HepG2 (cell line): ENCODE data around the gene CEBPB. TPM values are rescaled to one million over a fixed set of nuclear protein-coding genes. Genes with fewer than 3 reads are reported as not detected.

Source experiments
- ATAC-seq: fragments of 200-7000 bp; cut with Tn5 transposase; 3 replicates; pipeline ENCODE4 v1.9.1; 2020; ENCODE audit warnings: mild to moderate bottlenecking, moderate library complexity
- BruUV-seq: library from RNA; stranded (reverse); fragments of 400-500 nt; replicated peaks from 2 replicates; lab custom pipeline; 2021; lab: Mats Ljungman, UMichigan
- CTCF ChIA-PET: fragments of 300-600 bp; formaldehyde crosslinking; extraction: SDS; loops from one replicate; lab custom pipeline; 2021; ENCODE audit warnings: low total read pairs, inconsistent platforms, low intra/inter-chr PET ratio; lab: Yijun Ruan, JAX
- POLR2A ChIA-PET: fragments of 350-600 bp; sonication (Branson Sonifier 250); formaldehyde crosslinking; loops from one replicate; lab custom pipeline; 2020; ENCODE audit warnings: antibody characterized with exemption, inconsistent platforms; lab: Yijun Ruan, JAX
- DNase-seq: peaks from one replicate; pipeline ENCODE4 v3.0.0-alpha.2; 2015; ENCODE audit warnings: low spot score
- FAIRE-seq: peaks from 3 replicates; lab custom pipeline; 2011; peaks lifted over from hg19 to GRCh38; lab: Jason Lieb, UNC
- H2AFZ ChIP-seq: one replicate; pipeline ENCODE4 v1.6.1; 2011; ENCODE audit warnings: low read length, inconsistent platforms
- H3K27ac ChIP-seq: fragments of 300-600 bp; 3 replicates; pipeline ENCODE4 v1.8.0; 2011; ENCODE audit warnings: mixed run types, mild to moderate bottlenecking, mixed read lengths, low read length, inconsistent platforms; ENCODE audit not compliant: insufficient read depth; ENCODE audit errors: extremely low read length
- H3K27me3 ChIP-seq, 2 experiments: fragments of 200-600 bp in 1 of 2; 2 replicates in 1 of 2; 3 replicates in 1 of 2; pipeline versions ENCODE4 v1.6.0 to v1.8.0; 2011; ENCODE audit warnings: low read length in 2 of 2, mild to moderate bottlenecking in 2 of 2, moderate library complexity in 2 of 2, inconsistent platforms in 1 of 2; ENCODE audit not compliant: insufficient read depth in 2 of 2, control insufficient read depth in 1 of 2
- H3K36me3 ChIP-seq, 2 experiments: fragments of 200-600 bp in 1 of 2; replicated peaks in 1 of 2; 2 replicates in 1 of 2; 3 replicates in 1 of 2; pipeline versions ENCODE4 v1.5.1 to v1.8.0; 2011; ENCODE audit warnings: low read length in 2 of 2, inconsistent platforms in 1 of 2; ENCODE audit not compliant: insufficient read depth in 2 of 2, control insufficient read depth in 1 of 2
- H3K4me1 ChIP-seq: 2 replicates; pipeline ENCODE4 v1.5.1; 2012; ENCODE audit warnings: low read length, inconsistent platforms; ENCODE audit not compliant: insufficient read depth
- H3K4me2 ChIP-seq: 2 replicates; pipeline ENCODE4 v1.6.0; 2011; ENCODE audit warnings: low read depth, low read length, inconsistent platforms
- H3K4me3 ChIP-seq, 3 experiments: fragments of 200-600 bp in 1 of 3; sonication (generic), shearing (Covaris generic) in 1 of 3; replicated peaks in 1 of 3; 2 replicates each; pipeline ENCODE4 v1.5.1; 2011 to 2016; ENCODE audit warnings: low read length in 3 of 3, inconsistent platforms in 2 of 3, low read depth in 2 of 3, mild to moderate bottlenecking in 2 of 3, control low read depth in 1 of 3, mixed read lengths in 1 of 3; ENCODE audit not compliant: insufficient read depth in 1 of 3
- H3K79me2 ChIP-seq: one replicate; pipeline ENCODE4 v1.6.1; 2011; ENCODE audit warnings: low read length, inconsistent platforms; ENCODE audit not compliant: insufficient read depth
- H3K9ac ChIP-seq: 2 replicates; pipeline ENCODE4 v1.6.0; 2011; ENCODE audit warnings: mild to moderate bottlenecking, low read depth, low read length, inconsistent platforms; ENCODE audit not compliant: insufficient read depth
- H3K9me3 ChIP-seq: 2 replicates; pipeline ENCODE4 v1.5.1; 2012; ENCODE audit warnings: mild to moderate bottlenecking, low read length
- H4K20me1 ChIP-seq: 2 replicates; pipeline ENCODE4 v1.6.0; 2011; ENCODE audit warnings: inconsistent platforms, mild to moderate bottlenecking, low read length, moderate library complexity; ENCODE audit not compliant: insufficient read depth
- CEBPB ChIP-seq: IDR thresholded peaks from 2 replicates; pipeline ENCODE4 v1.6.1; 2011; ENCODE audit warnings: low read depth, low read length, improper control_type of control experiment, borderline replicate concordance
- ELF3 ChIP-seq: IDR thresholded peaks from 2 replicates; pipeline ENCODE4 v1.6.1; 2016; ENCODE audit warnings: missing genetic modification reagents, missing compliant biosample characterization
- FOSL1 ChIP-seq: sonication (generic); formaldehyde crosslinking; IDR thresholded peaks from 2 replicates; pipeline ENCODE4 v1.9.0; 2021; ENCODE audit warnings: missing genetic modification reagents, borderline replicate concordance
- FOXJ3 ChIP-seq: sonication (generic); formaldehyde crosslinking; IDR thresholded peaks from 2 replicates; pipeline ENCODE4 v1.4.0; 2020; ENCODE audit warnings: missing genetic modification reagents, mild to moderate bottlenecking, borderline replicate concordance
- MAFG ChIP-seq: sonication (generic); formaldehyde crosslinking; IDR thresholded peaks from 2 replicates; pipeline ENCODE4 v1.5.1; 2020; ENCODE audit warnings: mild to moderate bottlenecking, missing genetic modification reagents
- MEF2D ChIP-seq: sonication (generic); formaldehyde crosslinking; IDR thresholded peaks from 2 replicates; pipeline ENCODE4 v1.5.1; 2020; ENCODE audit warnings: mild to moderate bottlenecking, missing genetic modification reagents
- PHF5A ChIP-seq: IDR thresholded peaks from one replicate; pipeline ENCODE4 v1.6.1; 2018; ENCODE audit warnings: low read depth, missing genetic modification reagents; ENCODE audit not compliant: unreplicated experiment
- RBFOX2 ChIP-seq: fragments of 200-400 bp; formaldehyde crosslinking; IDR thresholded peaks from 2 replicates; pipeline ENCODE4 v1.6.1; 2017; ENCODE audit warnings: low read depth, mild to moderate bottlenecking, low read length
- RFX1 ChIP-seq: fragments of 450-650 bp; IDR thresholded peaks from 2 replicates; pipeline ENCODE4 v1.6.1; 2017
- SMAD9 ChIP-seq: sonication (generic); formaldehyde crosslinking; IDR thresholded peaks from 2 replicates; pipeline ENCODE4 v1.5.1; 2020; ENCODE audit warnings: mild to moderate bottlenecking, missing genetic modification reagents
- SOX5 ChIP-seq: IDR thresholded peaks from 2 replicates; pipeline ENCODE4 v1.6.1; 2016; ENCODE audit warnings: borderline replicate concordance
- SRF ChIP-seq: IDR thresholded peaks from 2 replicates; pipeline ENCODE4 v1.6.1; 2011; ENCODE audit warnings: mild to moderate bottlenecking, low read depth, low read length, moderate library complexity
- SRSF1 ChIP-seq: fragments of 200-400 bp; formaldehyde crosslinking; optimal IDR thresholded peaks from 2 replicates; pipeline ENCODE3; 2017; ENCODE audit warnings: mild to moderate bottlenecking, low read depth, low read length, moderate library complexity
- TAF1 ChIP-seq: sonication (generic); formaldehyde crosslinking; IDR thresholded peaks from 2 replicates; pipeline ENCODE4 v1.4.0; 2020; ENCODE audit warnings: missing genetic modification reagents
- TEF ChIP-seq: sonication (generic); formaldehyde crosslinking; IDR thresholded peaks from 2 replicates; pipeline ENCODE4 v1.5.0; 2020; ENCODE audit warnings: missing genetic modification reagents
- TMF1 ChIP-seq: sonication (generic); formaldehyde crosslinking; IDR thresholded peaks from 2 replicates; pipeline ENCODE4 v1.8.1; 2022; ENCODE audit warnings: low read depth, missing genetic modification reagents
- ZC3H4 ChIP-seq: sonication (generic); formaldehyde crosslinking; IDR thresholded peaks from 2 replicates; pipeline ENCODE4 v1.4.0; 2020; ENCODE audit warnings: missing genetic modification reagents, borderline replicate concordance
- ZNF562 ChIP-seq: sonication (generic); formaldehyde crosslinking; IDR thresholded peaks from 2 replicates; pipeline ENCODE4 v1.8.0; 2022; ENCODE audit warnings: missing genetic modification reagents, borderline replicate concordance
- ZNF589 ChIP-seq: sonication (generic); formaldehyde crosslinking; conservative IDR thresholded peaks from 2 replicates; pipeline ENCODE4 v1.8.0; 2022; ENCODE audit warnings: mild to moderate bottlenecking, moderate library complexity, missing genetic modification reagents
- ZNF678 ChIP-seq: sonication (generic); formaldehyde crosslinking; IDR thresholded peaks from 2 replicates; pipeline ENCODE4 v1.4.0; 2020; ENCODE audit warnings: mild to moderate bottlenecking, missing genetic modification reagents
- ZSCAN20 ChIP-seq: sonication (generic); formaldehyde crosslinking; IDR thresholded peaks from 2 replicates; pipeline ENCODE4 v1.4.0; 2020; ENCODE audit warnings: missing genetic modification reagents, mild to moderate bottlenecking, borderline replicate concordance
- WGBS: methylation state at CpG from one replicate; pipeline ENCODE4 v1.1.6; 2017; ENCODE audit warnings: low lambda C conversion rate; 5-methylcytosine and 5-hydroxymethylcytosine counted together
- in situ Hi-C: cut with HindIII; loops from 2 replicates; pipeline ENCODE4 v1.10.0; 2017; ENCODE audit warnings: low pct_unique_long_range_greater_than_20kb; ENCODE audit not compliant: extremely low pct_ligation_motif_present
- intact Hi-C: fragments of 100-400 bp; cut with micrococcal nuclease; formaldehyde crosslinking; loops from one replicate; pipeline ENCODE4 v1.10.0; 2022; ENCODE audit not compliant: unreplicated experiment
- polyA plus RNA-seq, 8 experiments: library from polyadenylated mRNA; depleted of rRNA in 3 of 8; stranded (reverse) in 7 of 8; unstranded in 1 of 8; fragments of >200 nt; fragmentation: Illumina TruSeq in 4 of 8; extraction: Trizol in 4 of 8; gene quantifications; 2 replicates each; pipeline versions ENCODE4 v1.2.1 to v1.2.3, GENCODE V29; 2011 to 2016; ENCODE audit warnings: low read depth in 4 of 8, missing spikeins in 1 of 8, mixed read lengths in 1 of 8; ENCODE audit not compliant: insufficient read depth in 1 of 8
- total RNA-seq, 5 experiments: library from RNA; depleted of rRNA; stranded (reverse); fragments of >200 nt; fragmentation: Illumina TruSeq; extraction: Trizol; gene quantifications; 2 replicates each; pipeline ENCODE4 v1.2.3, GENCODE V29; 2016; ENCODE audit warnings: low read depth in 1 of 5
- TF ChIP-seq, protein P1 (sequence below): IDR thresholded peaks from 2 replicates; pipeline ENCODE4 v1.6.1; 2016; ENCODE audit warnings: low read depth, borderline replicate concordance
- TF ChIP-seq, protein P2 (sequence below): sonication (generic); formaldehyde crosslinking; IDR thresholded peaks from 2 replicates; pipeline ENCODE4 v1.8.1; 2023; ENCODE audit warnings: mild to moderate bottlenecking, moderate library complexity, missing genetic modification reagents
- TF ChIP-seq, protein P3 (sequence below): sonication (generic); formaldehyde crosslinking; IDR thresholded peaks from 2 replicates; pipeline ENCODE4 v1.8.0; 2022; ENCODE audit warnings: missing genetic modification reagents, low read depth, mild to moderate bottlenecking, borderline replicate concordance

The CEBPB gene
- total and polyA plus RNA-seq, 2 of the 13 experiments (the other 11 are each of a cell fraction or from before 2014, with no cell fraction given) = 18.5 to 28.2 TPM

DNA sequence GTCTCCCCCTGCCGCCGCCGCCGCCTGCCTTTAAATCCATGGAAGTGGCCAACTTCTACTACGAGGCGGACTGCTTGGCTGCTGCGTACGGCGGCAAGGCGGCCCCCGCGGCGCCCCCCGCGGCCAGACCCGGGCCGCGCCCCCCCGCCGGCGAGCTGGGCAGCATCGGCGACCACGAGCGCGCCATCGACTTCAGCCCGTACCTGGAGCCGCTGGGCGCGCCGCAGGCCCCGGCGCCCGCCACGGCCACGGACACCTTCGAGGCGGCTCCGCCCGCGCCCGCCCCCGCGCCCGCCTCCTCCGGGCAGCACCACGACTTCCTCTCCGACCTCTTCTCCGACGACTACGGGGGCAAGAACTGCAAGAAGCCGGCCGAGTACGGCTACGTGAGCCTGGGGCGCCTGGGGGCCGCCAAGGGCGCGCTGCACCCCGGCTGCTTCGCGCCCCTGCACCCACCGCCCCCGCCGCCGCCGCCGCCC, 474 bp downstream of the CEBPB start:
- peaks cover 67% of the 10 kb centered on the region for H3K4me1 ChIP-seq
- BruUV-seq = no TSS peak
- H3K9me3 ChIP-seq = no peaks in the 10 kb centered on the region
- H3K36me3 ChIP-seq = peaks cover 1 to 14% of the 10 kb centered on the region in 2 experiments; a peak in 2 of 5 replicates
- WGBS = 1% methylated on average over 39 of the region's 69 CpGs
- in situ Hi-C loops = loop anchor here (5.0 kb wide), 1 partner anchor 81 kb away; no protein-coding TSS in a partner anchor
- H3K79me2 ChIP-seq = peaks cover 25% of the 10 kb centered on the region
- FAIRE-seq (no peak), ATAC-seq (no peak), DNase-seq (no peak)
- ChIA-PET CTCF (interaction anchor here (2.8 to 6.6 kb wide), 2 partner anchors 271 to 389 kb away, joined by 11 to 138 read pairs; no protein-coding TSS in a partner anchor), POLR2A (interaction anchor here (0.7 to 6.3 kb wide), 27 partner anchors 11 to 292 kb away, joined by 3 to 98 read pairs (median 10); no protein-coding TSS in a partner anchor)
- peak overlapping the region; percentile 80 to 99 (median 95) for H3K4me3 ChIP-seq
- H3K4me2 ChIP-seq = peak overlapping the region; percentile 100
- H4K20me1 ChIP-seq = peaks cover 35% of the 10 kb centered on the region
- H2AFZ ChIP-seq = no peak overlapping the region
- H3K27ac ChIP-seq = peak overlapping the region; percentile 79
- no peaks in the 10 kb centered on the region; a peak in 1 of 5 replicates for H3K27me3 ChIP-seq
- peak overlapping the region; percentile 97 for H3K9ac ChIP-seq
- intact Hi-C loops = loop anchor here (2.0 to 10.0 kb wide), 3 partner anchors 54 to 206 kb away; no protein-coding TSS in a partner anchor
- TF ChIP-seq, protein P1, sequence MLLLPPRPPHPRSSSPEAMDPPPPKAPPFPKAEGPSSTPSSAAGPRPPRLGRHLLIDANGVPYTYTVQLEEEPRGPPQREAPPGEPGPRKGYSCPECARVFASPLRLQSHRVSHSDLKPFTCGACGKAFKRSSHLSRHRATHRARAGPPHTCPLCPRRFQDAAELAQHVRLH (CRISPR knock-in tag) = no peak
- TF ChIP-seq ZSCAN20 = 0 out of 2 replicates have a peak, but pooled peaks have one; percentile 5
- no peak for TF ChIP-seq RFX1
- TF ChIP-seq, protein P2, sequence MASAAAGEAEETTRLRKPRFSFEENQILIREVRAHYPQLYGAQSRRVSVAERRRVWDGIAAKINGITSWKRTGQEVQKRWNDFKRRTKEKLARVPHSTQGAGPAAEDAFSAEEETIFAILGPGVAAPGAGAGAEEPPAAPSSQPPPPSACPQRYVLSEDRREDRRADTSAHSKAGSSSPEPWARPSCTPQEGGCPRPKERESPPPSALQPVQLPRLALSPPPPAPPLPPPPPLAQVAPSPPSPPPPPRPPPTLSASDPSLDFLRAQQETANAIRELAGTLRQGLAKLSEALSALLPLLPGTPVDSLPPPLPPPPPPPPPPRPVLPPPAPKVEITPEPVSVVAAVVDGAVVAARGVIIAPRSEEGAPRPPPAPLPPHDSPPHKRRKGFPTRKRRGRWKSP (CRISPR knock-in tag) = no peak
- no peak for TF ChIP-seq PHF5A (CRISPR knock-in tag)
- TF ChIP-seq ZC3H4 = no peak; the same call in 1 of the 2 replicates
- no peak for TF ChIP-seq SRF
- TF ChIP-seq TEF = peak; percentile 56; the same call in 1 of the 2 replicates
- TF ChIP-seq RBFOX2 = peak; percentile 58
- TF ChIP-seq FOSL1 (CRISPR knock-in tag) = no peak
- peak; percentile 17; the same call in 1 of the 2 replicates for TF ChIP-seq TAF1 (CRISPR knock-in tag)
- TF ChIP-seq SOX5 (CRISPR knock-in tag) = no peak
- TF ChIP-seq ELF3 (CRISPR knock-in tag) = no peak
- TF ChIP-seq ZNF562 (CRISPR knock-in tag) = peak; percentile 3; the same call in 1 of the 2 replicates
- no peak for TF ChIP-seq CEBPB
- TF ChIP-seq MAFG = no peak
- TF ChIP-seq MEF2D (CRISPR knock-in tag) = no peak
- 0 out of 2 replicates have a peak, but pooled peaks have one; percentile 17 for TF ChIP-seq SMAD9 (CRISPR knock-in tag)
- TF ChIP-seq, protein P3, sequence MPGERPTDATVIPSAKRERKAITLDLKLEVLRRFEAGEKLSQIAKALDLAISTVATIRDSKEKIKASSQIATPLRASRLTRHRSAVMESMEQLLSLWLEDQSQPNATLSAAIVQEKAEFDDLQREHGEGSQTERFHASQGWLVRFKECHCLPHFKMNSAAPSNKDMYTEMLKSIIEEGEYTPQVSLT (CRISPR knock-in tag) = no peak; the same call in 1 of the 2 replicates
- TF ChIP-seq SRSF1 = no peak
- no peak for TF ChIP-seq FOXJ3 (CRISPR knock-in tag)
- TF ChIP-seq ZNF589 (CRISPR knock-in tag) = no peak
- no peak for TF ChIP-seq ZNF678 (CRISPR knock-in tag)
- TF ChIP-seq TMF1 (CRISPR knock-in tag) = no peak
